GM21447 (cell line): ENCODE data around the gene ENOX1.

ENCODE experiments used
- ATAC-seq: cut with Tn5 transposase; IDR thresholded peaks from one replicate; pipeline ENCODE4 v1.9.1; 2021; ENCODE audit not compliant: unreplicated experiment

The ENOX1 gene

GRCh38 chr13:43611281-43612273, 175.2 kb downstream of the ENOX1 start:
- no peak for ATAC-seq

- ATAC-seq: no peak
Observed at GRCh38 chr13:43608400-43609137, 178.2 kb downstream of the ENOX1 start.

GRCh38 chr13:43597599-43597945, 189.2 kb downstream of the ENOX1 start:
- no peak for ATAC-seq

- ATAC-seq: no peak
Observed at GRCh38 chr13:43596924-43597598, 189.7 kb downstream of the ENOX1 start.

- ATAC-seq: no peak
Observed at GRCh38 chr13:43596006-43596405, 190.8 kb downstream of the ENOX1 start.

GRCh38 chr13:43587376-43587775, 199.4 kb downstream of the ENOX1 start:
- no peak for ATAC-seq

GRCh38 chr13:43584751-43585150, 202.0 kb downstream of the ENOX1 start:
- no peak for ATAC-seq

GRCh38 chr13:43583321-43583720, 203.5 kb downstream of the ENOX1 start:
- no peak for ATAC-seq

GRCh38 chr13:43580280-43580679, 206.5 kb downstream of the ENOX1 start:
- no peak for ATAC-seq

- no peak for ATAC-seq
Observed at GRCh38 chr13:43579321-43579720, 207.5 kb downstream of the ENOX1 start.

GRCh38 chr13:43574605-43575004, 212.2 kb downstream of the ENOX1 start:
- ATAC-seq: no peak

- no peak for ATAC-seq
Observed at GRCh38 chr13:43573802-43574514, 212.8 kb downstream of the ENOX1 start.

GRCh38 chr13:43573361-43573740, 213.4 kb downstream of the ENOX1 start:
- ATAC-seq: no peak

GRCh38 chr13:43572656-43573360, 214.0 kb downstream of the ENOX1 start:
- no peak for ATAC-seq

GRCh38 chr13:43569658-43570057, 217.1 kb downstream of the ENOX1 start:
- ATAC-seq: no peak

- no peak for ATAC-seq
Observed at GRCh38 chr13:43567608-43568007, 219.2 kb downstream of the ENOX1 start.

- no peak for ATAC-seq
Observed at GRCh38 chr13:43564952-43565351, 221.8 kb downstream of the ENOX1 start.

GRCh38 chr13:43561081-43561480, 225.7 kb downstream of the ENOX1 start:
- no peak for ATAC-seq

- ATAC-seq: no peak
Observed at GRCh38 chr13:43558939-43559338, 227.8 kb downstream of the ENOX1 start.

GRCh38 chr13:43558326-43558725, 228.4 kb downstream of the ENOX1 start:
- ATAC-seq: no peak
